Glutamatergic neuron (in vitro differentiated cells): ENCODE measurements around the gene NHERF1. TPM values are rescaled to one million over a fixed set of nuclear protein-coding genes. Genes with fewer than 3 reads are reported as not detected.

Experiments
- DNase-seq: peaks from one replicate; pipeline ENCODE4 v3.0.0; 2022
- H3K27ac Mint-ChIP-seq: one replicate; pipeline ENCODE4 v1.8.0; 2020; ENCODE audit warnings: mild to moderate bottlenecking, mixed read lengths, inconsistent platforms; ENCODE audit not compliant: unreplicated experiment
- H3K27me3 Mint-ChIP-seq: one replicate; pipeline ENCODE4 v1.8.0; 2020; ENCODE audit warnings: mild to moderate bottlenecking, moderate library complexity, mixed read lengths, inconsistent platforms; ENCODE audit not compliant: unreplicated experiment
- H3K36me3 Mint-ChIP-seq: one replicate; pipeline ENCODE4 v1.8.0; 2020; ENCODE audit warnings: mild to moderate bottlenecking, mixed read lengths, inconsistent platforms; ENCODE audit not compliant: unreplicated experiment
- H3K4me1 Mint-ChIP-seq: one replicate; pipeline ENCODE4 v1.8.0; 2020; ENCODE audit warnings: mild to moderate bottlenecking, low read depth, mixed read lengths, inconsistent platforms; ENCODE audit not compliant: unreplicated experiment
- H3K4me3 Mint-ChIP-seq: one replicate; pipeline ENCODE4 v1.8.0; 2020; ENCODE audit warnings: mild to moderate bottlenecking, mixed read lengths, inconsistent platforms; ENCODE audit not compliant: unreplicated experiment
- H3K9me3 Mint-ChIP-seq: one replicate; pipeline ENCODE4 v1.8.0; 2020; ENCODE audit warnings: mild to moderate bottlenecking, moderate library complexity, mixed read lengths, inconsistent platforms; ENCODE audit not compliant: unreplicated experiment
- total RNA-seq: library from RNA; stranded (reverse); fragmentation: NEBNext Ultra II Directional; extraction: Animal tissue kit (Norgen Biotek cat#: 25700); gene quantifications from one replicate; pipeline ENCODE4 v1.2.1, GENCODE V29; 2021; ENCODE audit not compliant: unreplicated experiment
- TF ChIP-seq, protein P1 (sequence below): fragments of 200-600 bp; sonication (generic); IDR thresholded peaks from one replicate; pipeline ENCODE4 v1.5.0; 2021; ENCODE audit not compliant: partially characterized antibody, unreplicated experiment

NHERF1 gene
- total RNA-seq, 1 donor from 2014 or later, result 26.9 TPM

- Mint-ChIP-seq H3K9me3 (peaks cover 5% of the 10 kb centered on the region), H3K27me3 (peaks cover 12% of the 10 kb centered on the region)
Measured at GRCh38 chr17:74740641-74741387, 7.6 kb upstream of the NHERF1 start.

DNA sequence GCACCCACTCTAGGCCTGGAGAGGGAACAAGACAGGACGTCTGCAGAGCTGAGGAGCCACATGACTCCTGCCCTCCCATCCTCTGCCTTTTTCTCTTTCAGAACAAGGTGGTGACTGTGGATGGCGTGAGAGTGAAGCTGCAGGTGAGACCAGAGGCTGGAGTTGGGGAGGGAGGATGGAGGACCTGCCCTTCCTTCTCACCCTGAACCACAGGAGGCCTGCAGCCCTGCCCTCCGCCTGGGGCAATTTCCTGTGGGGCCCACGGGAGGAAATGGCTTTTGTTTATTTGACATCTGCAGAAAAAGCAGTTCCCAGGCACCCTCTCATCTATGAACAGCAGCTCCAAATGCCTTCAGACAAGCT lies 6.3 kb upstream of the NHERF1 start:
- no peak for DNase-seq
- Mint-ChIP-seq H3K4me3 (no peak overlapping the region), H3K9me3 (peaks cover 5% of the 10 kb centered on the region)

More at GRCh38 chr17:74740641-74741387, 7.6 kb upstream of the NHERF1 start:
- no peak for DNase-seq
- TF ChIP-seq, protein P1, sequence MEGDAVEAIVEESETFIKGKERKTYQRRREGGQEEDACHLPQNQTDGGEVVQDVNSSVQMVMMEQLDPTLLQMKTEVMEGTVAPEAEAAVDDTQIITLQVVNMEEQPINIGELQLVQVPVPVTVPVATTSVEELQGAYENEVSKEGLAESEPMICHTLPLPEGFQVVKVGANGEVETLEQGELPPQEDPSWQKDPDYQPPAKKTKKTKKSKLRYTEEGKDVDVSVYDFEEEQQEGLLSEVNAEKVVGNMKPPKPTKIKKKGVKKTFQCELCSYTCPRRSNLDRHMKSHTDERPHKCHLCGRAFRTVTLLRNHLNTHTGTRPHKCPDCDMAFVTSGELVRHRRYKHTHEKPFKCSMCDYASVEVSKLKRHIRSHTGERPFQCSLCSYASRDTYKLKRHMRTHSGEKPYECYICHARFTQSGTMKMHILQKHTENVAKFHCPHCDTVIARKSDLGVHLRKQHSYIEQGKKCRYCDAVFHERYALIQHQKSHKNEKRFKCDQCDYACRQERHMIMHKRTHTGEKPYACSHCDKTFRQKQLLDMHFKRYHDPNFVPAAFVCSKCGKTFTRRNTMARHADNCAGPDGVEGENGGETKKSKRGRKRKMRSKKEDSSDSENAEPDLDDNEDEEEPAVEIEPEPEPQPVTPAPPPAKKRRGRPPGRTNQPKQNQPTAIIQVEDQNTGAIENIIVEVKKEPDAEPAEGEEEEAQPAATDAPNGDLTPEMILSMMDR, result no peak
- Mint-ChIP-seq H3K27ac (no peak overlapping the region), H3K4me1 (peaks cover 4% of the 10 kb centered on the region), H3K36me3 (no peaks in the 10 kb centered on the region), H3K4me3 (no peak overlapping the region)

DNA sequence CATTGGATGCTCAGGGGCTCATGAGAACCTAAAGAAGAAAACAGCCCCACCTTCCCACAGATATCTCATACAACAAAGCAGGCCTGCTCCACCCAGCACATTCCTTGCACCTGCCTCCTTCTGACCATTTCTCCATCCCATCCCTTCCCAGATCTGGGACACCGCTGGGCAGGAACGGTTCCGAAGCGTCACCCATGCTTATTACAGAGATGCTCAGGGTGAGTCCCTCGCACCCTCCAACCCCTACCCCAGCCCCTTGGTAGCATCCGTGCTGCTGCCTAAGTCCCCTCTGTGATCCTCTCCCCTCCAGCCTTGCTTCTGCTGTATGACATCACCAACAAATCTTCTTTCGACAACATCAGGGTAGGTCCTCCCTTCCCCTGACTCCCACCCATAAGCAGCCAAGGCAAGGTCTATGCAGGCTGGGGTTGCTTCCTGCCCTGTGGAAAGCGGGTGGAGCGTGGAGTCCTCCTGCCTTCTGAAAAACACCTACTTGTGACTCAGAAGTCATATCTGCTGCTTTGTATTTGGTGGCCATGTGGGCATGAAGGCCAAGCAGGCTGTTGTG lies 5.4 kb upstream of the NHERF1 start:
- Mint-ChIP-seq H3K9me3 (peaks cover 5% of the 10 kb centered on the region), H3K27me3 (peaks cover 9% of the 10 kb centered on the region), H3K27ac (no peak overlapping the region), H3K4me3 (no peak overlapping the region), H3K4me1 (peaks cover 6% of the 10 kb centered on the region), H3K36me3 (no peaks in the 10 kb centered on the region)
- TF ChIP-seq, protein P1, result no peak
- no peak for DNase-seq

More for the DNA sequence above, 6.3 kb upstream of the NHERF1 start:
- TF ChIP-seq, protein P1, result no peak
- Mint-ChIP-seq H3K36me3 (no peaks in the 10 kb centered on the region), H3K27ac (no peak overlapping the region), H3K27me3 (peaks cover 9% of the 10 kb centered on the region), H3K4me1 (peaks cover 6% of the 10 kb centered on the region)

DNA sequence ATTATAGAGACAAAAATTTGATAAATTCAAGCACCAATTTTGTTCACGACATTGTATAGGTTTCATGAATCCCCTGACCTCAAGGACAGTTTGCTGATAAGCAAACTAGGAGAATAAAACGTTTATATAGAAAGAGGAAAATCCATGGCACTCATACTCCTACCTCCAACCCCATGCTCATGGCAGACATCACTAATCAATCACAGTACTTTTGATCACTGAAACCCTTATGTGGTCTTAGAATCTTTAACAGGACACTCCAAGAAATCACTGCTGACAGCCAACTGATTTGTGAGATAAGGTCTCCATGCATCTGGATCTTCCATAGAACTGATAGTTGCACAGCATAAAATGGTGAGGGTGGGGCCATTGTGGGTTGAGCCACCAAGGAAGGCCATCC lies 4.7 kb upstream of the NHERF1 start:
- TF ChIP-seq, protein P1, result no peak
- Mint-ChIP-seq H3K9me3 (peaks cover 5% of the 10 kb centered on the region), H3K4me1 (peaks cover 6% of the 10 kb centered on the region), H3K27me3 (peaks cover 8% of the 10 kb centered on the region), H3K27ac (no peak overlapping the region), H3K36me3 (no peaks in the 10 kb centered on the region), H3K4me3 (no peak overlapping the region)
- no peak for DNase-seq

GRCh38 chr17:74744349-74744713 lies 4.1 kb upstream of the NHERF1 start:
- H3K9me3 Mint-ChIP-seq, result peaks cover 2% of the 10 kb centered on the region
- DNase-seq, result no peak
- H3K36me3 Mint-ChIP-seq, result no peaks in the 10 kb centered on the region
- no peak overlapping the region for H3K27ac Mint-ChIP-seq
- peaks cover 6% of the 10 kb centered on the region for H3K4me1 Mint-ChIP-seq
- no peak overlapping the region for H3K4me3 Mint-ChIP-seq
- TF ChIP-seq, protein P1, result no peak
- peaks cover 4% of the 10 kb centered on the region for H3K27me3 Mint-ChIP-seq
